Endothelial cell of umbilical vein (primary cell): ENCODE data around the gene PLEKHA7. TPM values are rescaled to one million over a fixed set of nuclear protein-coding genes. Genes with fewer than 3 reads are reported as not detected.

Experiments used
- BruUV-seq: library from RNA; stranded (reverse); fragments of 400-500 nt; replicated peaks from 2 replicates; lab custom pipeline; 2021; lab: Mats Ljungman, UMichigan
- CTCF ChIA-PET: fragments of 300-600, 350-600 bp; sonication (Branson Sonifier 250); formaldehyde crosslinking; loops from one replicate; lab custom pipeline; 2021; ENCODE audit warnings: antibody characterized with exemption, inconsistent platforms; lab: Charles Lee
- POLR2A ChIA-PET: fragments of 300-600, 350-600 bp; sonication (Branson Sonifier 250); formaldehyde crosslinking; loops from one replicate; lab custom pipeline; 2021; ENCODE audit warnings: antibody characterized with exemption, inconsistent platforms; lab: Charles Lee
- DNase-seq: peaks from one replicate; pipeline ENCODE4 v3.0.0-alpha.2; 2011; ENCODE audit warnings: low read depth, low spot score
- FAIRE-seq: peaks from 2 replicates; lab custom pipeline; 2011; peaks lifted over from hg19 to GRCh38; lab: Jason Lieb, UNC
- H2AFZ ChIP-seq: 2 replicates; pipeline ENCODE4 v1.6.0; 2012; ENCODE audit warnings: low read depth, low read length, control low read depth, inconsistent platforms
- H3K27ac ChIP-seq: 2 replicates; pipeline ENCODE4 v1.5.1; 2011; ENCODE audit warnings: low read depth, mild to moderate bottlenecking, control low read depth, low read length, moderate library complexity; ENCODE audit not compliant: insufficient read depth
- H3K27me3 ChIP-seq, 2 experiments: 2 replicates each; pipeline versions ENCODE4 v1.6.0 to v1.6.1; 2011; ENCODE audit warnings: low read length in 2 of 2, mixed read lengths in 1 of 2; ENCODE audit not compliant: control insufficient read depth in 2 of 2, insufficient read depth in 2 of 2
- H3K36me3 ChIP-seq, 2 experiments: 2 replicates in 1 of 2; 3 replicates in 1 of 2; pipeline ENCODE4 v1.5.1; 2011; ENCODE audit warnings: low read length in 2 of 2, mild to moderate bottlenecking in 1 of 2, moderate library complexity in 1 of 2; ENCODE audit not compliant: control insufficient read depth in 2 of 2, insufficient read depth in 2 of 2; ENCODE audit errors: extremely low read depth in 1 of 2
- H3K4me1 ChIP-seq: 3 replicates; pipeline ENCODE4 v1.5.1; 2011; ENCODE audit warnings: mild to moderate bottlenecking, low read length; ENCODE audit not compliant: control insufficient read depth, insufficient read depth; ENCODE audit errors: extremely low read depth
- H3K4me2 ChIP-seq: 2 replicates; pipeline ENCODE4 v1.6.1; 2011; ENCODE audit warnings: low read length, control low read depth, mixed read lengths; ENCODE audit not compliant: insufficient read depth
- H3K4me3 ChIP-seq, 3 experiments: fragments of 200-600 bp in 1 of 3; sonication (generic), shearing (Covaris generic) in 1 of 3; replicated peaks in 1 of 3; 2 replicates each; pipeline ENCODE4 v1.5.1; 2011 to 2016; ENCODE audit warnings: control low read depth in 3 of 3, low read length in 3 of 3, mild to moderate bottlenecking in 2 of 3, inconsistent platforms in 1 of 3, low read depth in 1 of 3, moderate library complexity in 1 of 3; ENCODE audit not compliant: insufficient read depth in 1 of 3
- H3K79me2 ChIP-seq: 2 replicates; pipeline ENCODE4 v1.6.0; 2012; ENCODE audit warnings: low read length, inconsistent platforms; ENCODE audit not compliant: control insufficient read depth, insufficient read depth
- H3K9ac ChIP-seq: replicated peaks from 2 replicates; pipeline ENCODE3; 2011; ENCODE audit warnings: low read length, control low read depth; ENCODE audit not compliant: insufficient read depth; ENCODE audit errors: extremely low read depth
- H3K9me1 ChIP-seq: replicated peaks from 3 replicates; pipeline ENCODE4 v1.6.0; 2011; ENCODE audit warnings: mild to moderate bottlenecking, low read length; ENCODE audit not compliant: control insufficient read depth, insufficient read depth; ENCODE audit errors: extremely low read depth
- H3K9me3 ChIP-seq: replicated peaks from 2 replicates; pipeline ENCODE4 v1.5.1; 2012; ENCODE audit warnings: low read length, inconsistent platforms; ENCODE audit not compliant: control insufficient read depth, insufficient read depth
- H4K20me1 ChIP-seq: replicated peaks from 2 replicates; pipeline ENCODE3; 2011; ENCODE audit warnings: mild to moderate bottlenecking, low read length; ENCODE audit not compliant: control insufficient read depth, insufficient read depth; ENCODE audit errors: extremely low read depth
- EZH2 ChIP-seq: IDR thresholded peaks from 2 replicates; pipeline ENCODE4 v1.6.1; 2012; ENCODE audit warnings: borderline replicate concordance, low read depth, mild to moderate bottlenecking, moderate library complexity, low read length, inconsistent platforms; ENCODE audit not compliant: severe bottlenecking
- FOS ChIP-seq: IDR thresholded peaks from 2 replicates; pipeline ENCODE4 v1.6.1; 2011; ENCODE audit warnings: mild to moderate bottlenecking, low read length, moderate library complexity, borderline replicate concordance; ENCODE audit not compliant: insufficient read depth
- GATA2 ChIP-seq: IDR thresholded peaks from 2 replicates; pipeline ENCODE4 v1.7.0; 2011; ENCODE audit warnings: low read depth, mild to moderate bottlenecking, moderate library complexity, mixed read lengths, low read length; ENCODE audit not compliant: insufficient read length, insufficient read depth
- JUN ChIP-seq: IDR thresholded peaks from 2 replicates; pipeline ENCODE4 v1.6.1; 2011; ENCODE audit warnings: borderline replicate concordance, low read depth; ENCODE audit not compliant: insufficient read length, insufficient read depth
- MYC ChIP-seq: IDR thresholded peaks from one replicate; pipeline ENCODE4 v1.6.1; 2011; ENCODE audit warnings: mild to moderate bottlenecking, low read depth, low read length
- POLR2A ChIP-seq: IDR thresholded peaks from 2 replicates; pipeline ENCODE4 v1.6.1; 2012; ENCODE audit warnings: low read depth, mild to moderate bottlenecking, control low read depth, low read length
- POLR2AphosphoS5 ChIP-seq: IDR thresholded peaks from 2 replicates; pipeline ENCODE4 v1.6.1; 2012; ENCODE audit warnings: low read depth, mild to moderate bottlenecking, control low read depth, low read length, moderate library complexity; ENCODE audit not compliant: insufficient read depth
- dilution Hi-C: fragments of 300-500 bp; cut with MboI; formaldehyde crosslinking; loops from one replicate; pipeline ENCODE4 v1.15.0; 2019; ENCODE audit warnings: low sequenced_read_pairs; ENCODE audit not compliant: extremely low pct_ligation_motif_present
- intact Hi-C: fragments of 100-400 bp; cut with micrococcal nuclease; formaldehyde crosslinking; loops from one replicate; pipeline ENCODE4 v1.10.0; 2022
- polyA plus RNA-seq, 4 experiments: library from polyadenylated mRNA; depleted of rRNA in 3 of 4; stranded (reverse) in 3 of 4; unstranded in 1 of 4; fragments of >200 nt; gene quantifications; 2 replicates each; pipeline versions ENCODE4 v1.2.1 to v1.2.3, GENCODE V29; 2011 to 2012; ENCODE audit warnings: missing spikeins in 1 of 4
- total RNA-seq: library from RNA; stranded (reverse); gene quantifications from 2 replicates; pipeline ENCODE4 v1.2.3, GENCODE V29; 2021
- TF ChIP-seq, protein P1 (sequence below), 2 donors: IDR thresholded peaks; 1 replicate in 1 of 2; 2 replicates in 1 of 2; pipeline ENCODE4 v1.5.1; 2011; ENCODE audit warnings: low read length in 2 of 2, mild to moderate bottlenecking in 2 of 2, moderate library complexity in 2 of 2, control low read depth in 1 of 2, inconsistent platforms in 1 of 2, low read depth in 1 of 2; ENCODE audit not compliant: insufficient read depth in 1 of 2; ENCODE audit errors: extremely low read depth in 1 of 2
- TF ChIP-seq, protein P2 (sequence below): IDR thresholded peaks from 2 replicates; pipeline ENCODE4 v1.6.1; 2011; ENCODE audit not compliant: insufficient read depth, insufficient read length

The PLEKHA7 gene
- total and polyA plus RNA-seq, 2 donors (not counting 3 experiments of a cell fraction or from before 2014, with no cell fraction given) = 1.7 to 3.8 TPM

DNA sequence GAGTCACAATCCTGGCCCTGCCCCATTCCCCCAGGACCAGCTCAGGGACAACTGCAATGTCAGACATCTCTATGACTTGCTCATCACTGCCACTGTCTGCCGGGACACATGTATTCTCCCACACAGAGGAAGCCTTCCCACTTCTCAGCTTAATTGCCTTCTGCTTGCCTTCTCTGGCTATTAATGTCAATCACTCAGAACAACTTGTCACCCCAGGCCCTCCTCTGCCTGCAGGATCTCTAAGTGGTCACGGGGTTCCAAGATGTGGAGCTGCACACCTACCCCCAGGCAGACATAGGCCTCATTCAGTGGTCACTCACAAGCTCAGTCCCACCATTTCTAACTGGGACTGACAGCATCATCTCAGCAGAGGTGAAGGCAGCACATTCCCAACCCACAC is 15.1 kb downstream of the PLEKHA7 start:
- FAIRE-seq = no peak
- Histone ChIP-seq H3K4me2 (no peak overlapping the region), H2AFZ (no peak overlapping the region), H3K79me2 (no peaks in the 10 kb centered on the region), H3K27me3 (no peaks in the 10 kb centered on the region), H3K4me3 (no peak overlapping the region), H3K36me3 (no peaks in the 10 kb centered on the region), H3K9ac (no peak overlapping the region), H3K9me3 (no peaks in the 10 kb centered on the region), H3K9me1 (no peaks in the 10 kb centered on the region), H3K27ac (no peak overlapping the region), H3K4me1 (no peaks in the 10 kb centered on the region), H4K20me1 (no peaks in the 10 kb centered on the region)
- ChIA-PET CTCF (interaction anchor here (0.8 to 1.3 kb wide), 3 partner anchors 10 to 64 kb away, joined by 4 read pairs; no protein-coding TSS in a partner anchor), POLR2A (no interaction called here)
- intact Hi-C loops (no loop called here), dilution Hi-C loops (no loop called here)
- BruUV-seq = no TSS peak
- DNase-seq = no peak
- TF ChIP-seq EZH2 (no peak), JUN (no peak), POLR2A (no peak), GATA2 (no peak), POLR2AphosphoS5 (no peak), MYC (no peak), FOS (no peak)
- TF ChIP-seq, protein P1, sequence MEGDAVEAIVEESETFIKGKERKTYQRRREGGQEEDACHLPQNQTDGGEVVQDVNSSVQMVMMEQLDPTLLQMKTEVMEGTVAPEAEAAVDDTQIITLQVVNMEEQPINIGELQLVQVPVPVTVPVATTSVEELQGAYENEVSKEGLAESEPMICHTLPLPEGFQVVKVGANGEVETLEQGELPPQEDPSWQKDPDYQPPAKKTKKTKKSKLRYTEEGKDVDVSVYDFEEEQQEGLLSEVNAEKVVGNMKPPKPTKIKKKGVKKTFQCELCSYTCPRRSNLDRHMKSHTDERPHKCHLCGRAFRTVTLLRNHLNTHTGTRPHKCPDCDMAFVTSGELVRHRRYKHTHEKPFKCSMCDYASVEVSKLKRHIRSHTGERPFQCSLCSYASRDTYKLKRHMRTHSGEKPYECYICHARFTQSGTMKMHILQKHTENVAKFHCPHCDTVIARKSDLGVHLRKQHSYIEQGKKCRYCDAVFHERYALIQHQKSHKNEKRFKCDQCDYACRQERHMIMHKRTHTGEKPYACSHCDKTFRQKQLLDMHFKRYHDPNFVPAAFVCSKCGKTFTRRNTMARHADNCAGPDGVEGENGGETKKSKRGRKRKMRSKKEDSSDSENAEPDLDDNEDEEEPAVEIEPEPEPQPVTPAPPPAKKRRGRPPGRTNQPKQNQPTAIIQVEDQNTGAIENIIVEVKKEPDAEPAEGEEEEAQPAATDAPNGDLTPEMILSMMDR (IDR thresholded peaks at IDR 0.05; ENCODE audit: extremely low read depth in 1 of 2, insufficient read depth in 1 of 2, low read depth in 1 of 2, low read length in 2 of 2) = no peak
- TF ChIP-seq, protein P2, sequence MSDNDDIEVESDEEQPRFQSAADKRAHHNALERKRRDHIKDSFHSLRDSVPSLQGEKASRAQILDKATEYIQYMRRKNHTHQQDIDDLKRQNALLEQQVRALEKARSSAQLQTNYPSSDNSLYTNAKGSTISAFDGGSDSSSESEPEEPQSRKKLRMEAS = no peak
